Thoracic aorta (tissue), 2 donors: ENCODE measurements around the gene SUGP2. TPM values are rescaled to one million over a fixed set of nuclear protein-coding genes. Genes with fewer than 3 reads are reported as not detected.

Source experiments
- ATAC-seq: fragments of 150-250 bp; one replicate; pipeline ENCODE4 v1.8.0; 2017; ENCODE audit warnings: low read depth; ENCODE audit not compliant: insufficient number of reproducible peaks, low FRiP score
- DNase-seq: peaks from one replicate; pipeline ENCODE4 v3.0.0-alpha.2; 2020; ENCODE audit warnings: low spot score
- H3K27ac ChIP-seq, 2 donors: fragments of 200-600 bp; sonication (generic); 1 replicate in 1 of 2; 2 replicates in 1 of 2; pipeline ENCODE4 v1.5.1; 2016; ENCODE audit warnings: mild to moderate bottlenecking in 2 of 2, moderate library complexity in 2 of 2
- H3K27me3 ChIP-seq: fragments of 200-600 bp; sonication (generic); replicated peaks from 2 replicates; pipeline ENCODE4 v1.6.0; 2016; ENCODE audit warnings: mild to moderate bottlenecking; ENCODE audit not compliant: insufficient read depth
- H3K36me3 ChIP-seq: fragments of 200-600 bp; sonication (generic); one replicate; pipeline ENCODE4 v1.5.1; 2016
- H3K4me1 ChIP-seq, 2 donors: fragments of 200-600 bp; sonication (generic); 1 replicate in 1 of 2; 2 replicates in 1 of 2; pipeline versions ENCODE4 v1.5.1 to v1.6.0; 2016; ENCODE audit warnings: low read depth in 2 of 2, mild to moderate bottlenecking in 1 of 2; ENCODE audit not compliant: control insufficient read depth in 1 of 2
- H3K4me3 ChIP-seq: fragments of 200-600 bp; sonication (generic); 2 replicates; pipeline ENCODE4 v1.5.1; 2016; ENCODE audit warnings: mild to moderate bottlenecking
- H3K9me3 ChIP-seq: fragments of 200-600 bp; sonication (generic); 2 replicates; pipeline ENCODE4 v1.5.1; 2016
- total RNA-seq, 2 donors: library from RNA; depleted of rRNA; stranded (reverse); fragments of >200 nt; gene quantifications; one replicate each; pipeline versions ENCODE4 v1.1.0 to v1.2.3, GENCODE V29; 2016
- TF ChIP-seq, protein P1 (sequence below): fragments of 200-600 bp; sonication (generic); IDR thresholded peaks from one replicate; pipeline ENCODE4 v1.5.1; 2019; ENCODE audit warnings: antibody characterized with exemption

SUGP2 gene
- total RNA-seq, 2 donors from 2014 or later, result 42.6 to 57.5 TPM

DNA sequence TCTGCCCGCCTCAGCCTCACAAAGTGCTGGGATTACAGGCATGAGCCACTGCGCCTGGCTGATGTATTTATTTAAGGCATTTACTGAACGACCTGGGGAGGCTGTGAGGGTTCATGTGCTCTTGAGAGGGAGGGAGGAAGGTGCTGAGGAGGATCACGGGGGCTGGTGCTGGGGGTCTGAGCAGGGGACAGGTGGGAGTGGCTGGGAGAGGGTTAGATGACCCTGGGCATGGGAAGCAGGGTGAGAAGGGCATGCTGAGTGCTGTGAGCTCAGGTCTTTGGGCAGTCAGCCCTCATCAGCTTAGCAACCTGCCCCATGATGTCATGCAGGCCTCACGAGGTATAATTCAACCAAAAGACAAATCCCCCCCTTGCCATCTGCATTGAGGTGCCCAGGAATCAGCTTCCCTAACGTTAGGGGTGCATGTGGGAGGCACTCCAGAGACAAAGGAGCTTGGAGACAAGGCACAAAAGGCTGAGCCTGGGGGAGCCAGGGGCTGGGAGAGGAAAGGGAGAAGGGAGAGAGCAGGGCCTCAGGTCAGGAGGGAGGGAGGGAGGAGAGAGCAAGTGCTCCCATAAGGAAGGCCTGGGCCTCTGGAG is 36.4 kb downstream of the SUGP2 start:
- Histone ChIP-seq H3K4me1 (no peaks in the 10 kb centered on the region), H3K36me3 (peaks cover 32% of the 10 kb centered on the region), H3K4me3 (no peak overlapping the region), H3K27me3 (no peaks in the 10 kb centered on the region), H3K27ac (no peak overlapping the region), H3K9me3 (no peaks in the 10 kb centered on the region)
- ATAC-seq, result no peak
- TF ChIP-seq, protein P1, sequence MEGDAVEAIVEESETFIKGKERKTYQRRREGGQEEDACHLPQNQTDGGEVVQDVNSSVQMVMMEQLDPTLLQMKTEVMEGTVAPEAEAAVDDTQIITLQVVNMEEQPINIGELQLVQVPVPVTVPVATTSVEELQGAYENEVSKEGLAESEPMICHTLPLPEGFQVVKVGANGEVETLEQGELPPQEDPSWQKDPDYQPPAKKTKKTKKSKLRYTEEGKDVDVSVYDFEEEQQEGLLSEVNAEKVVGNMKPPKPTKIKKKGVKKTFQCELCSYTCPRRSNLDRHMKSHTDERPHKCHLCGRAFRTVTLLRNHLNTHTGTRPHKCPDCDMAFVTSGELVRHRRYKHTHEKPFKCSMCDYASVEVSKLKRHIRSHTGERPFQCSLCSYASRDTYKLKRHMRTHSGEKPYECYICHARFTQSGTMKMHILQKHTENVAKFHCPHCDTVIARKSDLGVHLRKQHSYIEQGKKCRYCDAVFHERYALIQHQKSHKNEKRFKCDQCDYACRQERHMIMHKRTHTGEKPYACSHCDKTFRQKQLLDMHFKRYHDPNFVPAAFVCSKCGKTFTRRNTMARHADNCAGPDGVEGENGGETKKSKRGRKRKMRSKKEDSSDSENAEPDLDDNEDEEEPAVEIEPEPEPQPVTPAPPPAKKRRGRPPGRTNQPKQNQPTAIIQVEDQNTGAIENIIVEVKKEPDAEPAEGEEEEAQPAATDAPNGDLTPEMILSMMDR, result no peak
- no peak for DNase-seq

DNA sequence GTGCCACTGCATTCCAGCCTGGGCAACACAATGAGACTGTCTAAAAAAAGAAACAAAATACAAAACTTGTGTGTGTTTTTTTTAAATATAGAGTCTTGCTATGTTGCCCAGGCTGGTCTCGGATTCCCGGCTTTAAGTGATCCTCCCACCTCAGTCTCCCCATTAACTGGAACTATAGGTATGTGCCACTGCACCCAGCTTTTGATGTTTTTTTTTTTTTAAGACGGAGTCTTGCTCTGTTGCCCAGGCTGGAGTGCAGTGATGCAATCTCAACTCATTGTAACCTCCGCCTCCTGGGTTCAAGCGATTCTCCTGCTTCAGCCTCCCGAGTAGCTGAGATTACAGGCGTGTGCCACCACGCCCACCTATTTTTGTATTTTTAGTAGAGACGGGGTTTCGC is 37.0 kb downstream of the SUGP2 start:
- no peaks in the 10 kb centered on the region for H3K4me1 ChIP-seq
- TF ChIP-seq, protein P1, result no peak
- H3K36me3 ChIP-seq, result peaks cover 32% of the 10 kb centered on the region
- DNase-seq (no peak), ATAC-seq (no peak)
- H3K9me3 ChIP-seq, result no peaks in the 10 kb centered on the region
- H3K4me3 ChIP-seq, result no peak overlapping the region
- H3K27me3 ChIP-seq, result no peaks in the 10 kb centered on the region
- no peak overlapping the region for H3K27ac ChIP-seq

DNA sequence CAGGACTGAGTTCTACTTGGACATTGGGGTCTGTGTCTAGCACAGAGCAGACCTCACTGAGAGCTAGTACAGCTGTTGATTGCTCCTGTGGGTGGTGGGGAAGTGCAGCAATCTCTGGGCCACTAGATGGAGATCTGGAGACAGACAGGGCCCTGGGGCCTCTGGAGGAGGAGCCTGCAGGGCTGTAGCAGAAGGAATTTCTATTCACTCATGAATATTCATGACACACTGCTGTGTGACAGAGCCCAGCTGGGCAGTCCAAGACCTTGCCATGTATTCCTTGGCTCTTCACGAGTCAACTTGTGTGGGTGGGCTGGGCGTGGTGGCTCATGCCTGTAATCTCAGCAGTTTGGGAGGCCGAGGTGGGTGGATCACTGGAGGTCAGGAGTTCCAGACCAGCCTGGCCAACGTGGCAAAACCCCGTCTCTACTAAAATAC is 37.5 kb downstream of the SUGP2 start:
- H3K27me3 ChIP-seq, result no peaks in the 10 kb centered on the region
- DNase-seq (no peak), ATAC-seq (peak; percentile 23)
- no peaks in the 10 kb centered on the region for H3K9me3 ChIP-seq
- peaks cover 34% of the 10 kb centered on the region for H3K36me3 ChIP-seq
- no peaks in the 10 kb centered on the region for H3K4me1 ChIP-seq
- TF ChIP-seq, protein P1, result no peak
- H3K4me3 ChIP-seq, result no peak overlapping the region
- H3K27ac ChIP-seq, result no peak overlapping the region

DNA sequence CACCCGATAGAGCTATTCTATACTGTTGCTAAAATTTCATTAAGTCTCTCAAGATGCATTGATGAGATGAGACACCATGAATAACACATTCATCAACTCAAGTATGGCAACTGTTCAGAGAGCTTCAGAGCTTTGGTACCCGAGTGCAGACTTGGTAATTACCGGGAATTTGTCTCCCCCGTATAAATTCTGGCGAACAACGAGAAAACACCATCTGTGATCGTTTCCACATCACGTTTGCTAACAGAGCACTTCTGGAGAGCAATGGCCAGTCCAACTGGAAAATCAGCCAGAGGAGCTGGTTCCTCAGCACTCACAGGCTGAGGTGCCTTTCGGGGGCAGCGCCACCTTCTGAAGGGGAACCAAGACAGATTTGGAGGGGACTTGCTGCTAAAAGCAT is 40.2 kb downstream of the SUGP2 start:
- no peaks in the 10 kb centered on the region for H3K4me1 ChIP-seq
- H3K27me3 ChIP-seq, result no peaks in the 10 kb centered on the region
- no peaks in the 10 kb centered on the region for H3K9me3 ChIP-seq
- peaks cover 34% of the 10 kb centered on the region for H3K36me3 ChIP-seq
- no peak for ATAC-seq
- no peak for DNase-seq
- H3K4me3 ChIP-seq, result no peak overlapping the region
- H3K27ac ChIP-seq, result no peak overlapping the region
- TF ChIP-seq, protein P1, result no peak

DNA sequence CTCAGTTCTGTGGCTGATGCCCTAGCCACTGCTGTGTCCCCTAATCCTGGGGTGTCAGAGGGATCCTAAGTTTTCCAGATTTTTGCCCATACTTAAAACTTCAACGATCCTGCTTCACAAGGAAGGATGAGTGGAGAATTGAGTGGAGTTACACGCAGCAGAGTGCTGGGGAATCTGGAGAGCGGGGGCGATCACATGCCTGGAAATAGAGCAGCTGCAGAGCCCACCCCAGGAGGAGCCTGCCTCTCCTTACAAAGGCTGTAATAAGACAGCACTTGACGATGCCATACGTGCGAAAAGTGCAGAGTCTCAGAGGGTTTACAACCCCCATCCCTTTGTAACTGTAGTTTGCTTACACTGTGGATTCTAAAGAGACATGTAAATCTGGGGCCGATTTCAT is 40.6 kb downstream of the SUGP2 start:
- no peak overlapping the region for H3K27ac ChIP-seq
- H3K27me3 ChIP-seq, result no peaks in the 10 kb centered on the region
- H3K36me3 ChIP-seq, result peaks cover 34% of the 10 kb centered on the region
- TF ChIP-seq, protein P1, result no peak
- no peak for ATAC-seq
- no peaks in the 10 kb centered on the region for H3K4me1 ChIP-seq
- H3K9me3 ChIP-seq, result no peaks in the 10 kb centered on the region
- no peak for DNase-seq
- H3K4me3 ChIP-seq, result no peak overlapping the region
